ENCODE data around the gene CHMP2B. TPM values are rescaled to one million over a fixed set of nuclear protein-coding genes. Genes with fewer than 3 reads are reported as not detected.

Gene CHMP2B
- total RNA-seq, result 10 to 100 TPM; 30.7 to 46.9 (median 33.6) TPM

GRCh38 chr3:87227104-87227834 is at the start of gene CHMP2B:
TSS of gene CHMP2B (plus strand) at chr3:87227309. CDS start at chr3:87227523, 214 bp downstream.
- peak; percentile 91 to 92 for TF ChIP-seq POLR2A (IDR thresholded peaks at IDR 0.05)
- no peak for TF ChIP-seq CTCF (IDR thresholded peaks at IDR 0.05 in 4 of 5, conservative IDR thresholded peaks at IDR 0.05 in 1 of 5)
- in situ Hi-C loops (cut with MboI; ENCODE audit: low sequenced_read_pairs in 4 of 4), result no loop called here

GRCh38 chr3:87179642-87180041 is 47.5 kb upstream of the CHMP2B start:
- no peak for DNase-seq
- Histone ChIP-seq H3K27me3 (no peaks in the 10 kb centered on the region), H3K9me3 (no peaks in the 10 kb centered on the region), H3K27ac (no peak overlapping the region), H3K4me3 (no peak overlapping the region), H3K36me3 (no peaks in the 10 kb centered on the region), H3K4me1 (no peaks in the 10 kb centered on the region)
- in situ Hi-C loops (cut with MboI; ENCODE audit: low sequenced_read_pairs in 4 of 4), result no loop called here
- ATAC-seq, result no peak
- no peak for TF ChIP-seq CTCF (IDR thresholded peaks at IDR 0.05 in 4 of 5, conservative IDR thresholded peaks at IDR 0.05 in 1 of 5)
- TF ChIP-seq POLR2A (IDR thresholded peaks at IDR 0.05), result no peak
- intact Hi-C loops (cut with DNase I; ENCODE audit: low total_unique reads), result no loop called here

More at GRCh38 chr3:87227104-87227834, at the start of gene CHMP2B:
- Histone ChIP-seq H3K9me3 (no peaks in the 10 kb centered on the region), H3K36me3 (no peaks in the 10 kb centered on the region), H3K27ac (peak within 1 kb of the TSS; percentile 94 to 100 (median 98)), H3K4me1 (peaks cover 30 to 32% of the 10 kb centered on the region in 2 donors), H3K27me3 (no peaks in the 10 kb centered on the region), H3K4me3 (peak within 1 kb of the TSS; percentile 79 to 100 (median 90))
- intact Hi-C loops (cut with DNase I; ENCODE audit: low total_unique reads), result loop anchor here (5.0 to 10.0 kb wide), 2 partner anchors 830 to 918 kb away; partner anchors contain the start of genes C3orf38, CGGBP1 and ZNF654
- DNase-seq, result peak; percentile 87 to 94
- ATAC-seq, result peak; percentile 94 to 97

GRCh38 chr3:87181551-87181950 is 45.6 kb upstream of the CHMP2B start:
- intact Hi-C loops (cut with DNase I; ENCODE audit: low total_unique reads) (no loop called here), in situ Hi-C loops (cut with MboI; ENCODE audit: low sequenced_read_pairs in 4 of 4) (no loop called here)
- no peak overlapping the region for H3K27ac ChIP-seq
- no peak for DNase-seq
- H3K9me3 ChIP-seq, result no peaks in the 10 kb centered on the region
- H3K4me3 ChIP-seq, result no peak overlapping the region
- H3K27me3 ChIP-seq, result no peaks in the 10 kb centered on the region
- no peak for ATAC-seq
- no peaks in the 10 kb centered on the region for H3K36me3 ChIP-seq
- TF ChIP-seq CTCF (IDR thresholded peaks at IDR 0.05 in 4 of 5, conservative IDR thresholded peaks at IDR 0.05 in 1 of 5) (no peak), POLR2A (IDR thresholded peaks at IDR 0.05) (no peak)
- H3K4me1 ChIP-seq, result no peaks in the 10 kb centered on the region

- in situ Hi-C loops (cut with MboI; ENCODE audit: low sequenced_read_pairs in 4 of 4) (no loop called here), intact Hi-C loops (cut with DNase I; ENCODE audit: low total_unique reads) (no loop called here)
- Histone ChIP-seq H3K4me3 (no peak overlapping the region), H3K4me1 (no peaks in the 10 kb centered on the region), H3K9me3 (no peaks in the 10 kb centered on the region), H3K27ac (no peak overlapping the region), H3K27me3 (no peaks in the 10 kb centered on the region), H3K36me3 (no peaks in the 10 kb centered on the region)
- no peak for DNase-seq
- TF ChIP-seq POLR2A (IDR thresholded peaks at IDR 0.05) (no peak), CTCF (IDR thresholded peaks at IDR 0.05 in 4 of 5, conservative IDR thresholded peaks at IDR 0.05 in 1 of 5) (no peak)
- no peak for ATAC-seq
Measured at GRCh38 chr3:87182023-87182422, 45.1 kb upstream of the CHMP2B start.
